H54 (cell line): ENCODE measurements around the gene BPIFB3.

Source experiments
- DNase-seq: peaks from one replicate; pipeline ENCODE4 v3.0.0; 2011; ENCODE audit warnings: low spot score, mixed read lengths; ENCODE audit not compliant: insufficient read length
- FAIRE-seq: peaks from 3 replicates; lab custom pipeline; 2011; peaks lifted over from hg19 to GRCh38; lab: Jason Lieb, UNC
- POLR2A ChIP-seq: IDR thresholded peaks from 2 replicates; pipeline ENCODE4 v1.6.1; 2011; ENCODE audit warnings: low read depth, mild to moderate bottlenecking, low read length

BPIFB3 gene

GRCh38 chr20:33021879-33022278 lies 31.8 kb upstream of the BPIFB3 start:
- FAIRE-seq (no peak), DNase-seq (no peak)
- no peak for TF ChIP-seq POLR2A

- DNase-seq = no peak
- no peak for FAIRE-seq
- TF ChIP-seq POLR2A = no peak
These were observed 31.4 kb upstream of the BPIFB3 start for GRCh38 chr20:33022289-33022688.

- TF ChIP-seq POLR2A = no peak
- DNase-seq = no peak
- no peak for FAIRE-seq
These were observed 30.8 kb upstream of the BPIFB3 start for GRCh38 chr20:33022694-33023438.

GRCh38 chr20:33023439-33024242 lies 30.1 kb upstream of the BPIFB3 start:
- FAIRE-seq = no peak
- DNase-seq = no peak
- TF ChIP-seq POLR2A = no peak

GRCh38 chr20:33024243-33024560 lies 29.5 kb upstream of the BPIFB3 start:
- FAIRE-seq = no peak
- DNase-seq = no peak

GRCh38 chr20:33024609-33025317 lies 28.9 kb upstream of the BPIFB3 start:
- DNase-seq = no peak
- FAIRE-seq = no peak
- TF ChIP-seq POLR2A = no peak

More at GRCh38 chr20:33024243-33024560, 29.5 kb upstream of the BPIFB3 start:
- TF ChIP-seq POLR2A = no peak

- DNase-seq = no peak
- no peak for TF ChIP-seq POLR2A
- no peak for FAIRE-seq
These were observed 28.3 kb upstream of the BPIFB3 start for GRCh38 chr20:33025318-33025876.

- FAIRE-seq = no peak
- TF ChIP-seq POLR2A = no peak
- DNase-seq = no peak
These were observed 27.5 kb upstream of the BPIFB3 start for GRCh38 chr20:33026072-33026778.

- no peak for TF ChIP-seq POLR2A
- no peak for DNase-seq
- FAIRE-seq = no peak
These were observed 26.6 kb upstream of the BPIFB3 start for GRCh38 chr20:33026779-33027759.

GRCh38 chr20:33027769-33028751 lies 25.6 kb upstream of the BPIFB3 start:
- DNase-seq (no peak), FAIRE-seq (no peak)
- no peak for TF ChIP-seq POLR2A

GRCh38 chr20:33028875-33029274 lies 24.8 kb upstream of the BPIFB3 start:
- no peak for TF ChIP-seq POLR2A
- FAIRE-seq (no peak), DNase-seq (no peak)

- FAIRE-seq (no peak), DNase-seq (no peak)
- no peak for TF ChIP-seq POLR2A
These were observed 23.6 kb upstream of the BPIFB3 start for GRCh38 chr20:33030076-33030475.
